ENCODE results near the gene HNRNPM. TPM values are rescaled to one million over a fixed set of nuclear protein-coding genes. Genes with fewer than 3 reads are reported as not detected.

HNRNPM gene
- total and polyA plus RNA-seq, 7 donors, result 62.8 to 224 (median 83.9) TPM

- H3K36me3 ChIP-seq, result peaks cover 38 to 100% (median 80%) of the 10 kb centered on the region in 4 donors
- no peaks in the 10 kb centered on the region for H3K27me3 ChIP-seq
- intact Hi-C loops (cut with DNase I), result no loop called here
- no peak overlapping the region for H3K27ac ChIP-seq
- no peaks in the 10 kb centered on the region for H3K4me1 ChIP-seq
- H3K9me3 ChIP-seq, result no peaks in the 10 kb centered on the region
- TF ChIP-seq POLR2AphosphoS5 (IDR thresholded peaks at IDR 0.05), result no peak
- no peak for TF ChIP-seq EP300 (IDR thresholded peaks at IDR 0.05)
- no peak for TF ChIP-seq CTCF (IDR thresholded peaks at IDR 0.05)
- H3K4me3 ChIP-seq, result no peak overlapping the region
- no peak for DNase-seq
- 91 to 93% methylated on average over 13 of the region's 13 CpGs for WGBS, 2 donors
Observed at GRCh38 chr19:8469613-8470368, 25.0 kb downstream of the HNRNPM start.

- H3K36me3 ChIP-seq, result peaks cover 38 to 97% (median 54%) of the 10 kb centered on the region in 4 donors
- no peak overlapping the region for H3K27ac ChIP-seq
- TF ChIP-seq EP300 (IDR thresholded peaks at IDR 0.05) (no peak), POLR2A (IDR thresholded peaks at IDR 0.05) (no peak), CTCF (IDR thresholded peaks at IDR 0.05) (no peak), POLR2AphosphoS5 (IDR thresholded peaks at IDR 0.05) (no peak)
- intact Hi-C loops (cut with DNase I), result no loop called here
- peaks cover 0 to 14% (median 10%) of the 10 kb centered on the region in 4 donors for H3K4me1 ChIP-seq
- H3K4me3 ChIP-seq, result no peak overlapping the region
- H3K27me3 ChIP-seq, result no peaks in the 10 kb centered on the region
- no peaks in the 10 kb centered on the region for H3K9me3 ChIP-seq
- no peak for DNase-seq
- 59 to 79% methylated on average over 6 of the region's 6 CpGs for WGBS, 2 donors
Observed at GRCh38 chr19:8473648-8474476, 29.1 kb downstream of the HNRNPM start.

GRCh38 chr19:8475005-8475404, 30.2 kb downstream of the HNRNPM start:
- TF ChIP-seq EP300 (IDR thresholded peaks at IDR 0.05), result no peak
- TF ChIP-seq CTCF (IDR thresholded peaks at IDR 0.05), result no peak
- no peak for TF ChIP-seq POLR2A (IDR thresholded peaks at IDR 0.05)
- TF ChIP-seq POLR2AphosphoS5 (IDR thresholded peaks at IDR 0.05), result no peak
- H3K27ac ChIP-seq, result no peak overlapping the region
- H3K27me3 ChIP-seq, result no peaks in the 10 kb centered on the region
- no peak overlapping the region for H3K4me3 ChIP-seq
- no peaks in the 10 kb centered on the region for H3K9me3 ChIP-seq
- WGBS, 2 donors, result 91 to 100% methylated on average over 1 of the region's 1 CpG
- intact Hi-C loops (cut with DNase I), result no loop called here
- no peak for DNase-seq
- H3K4me1 ChIP-seq, result peaks cover 0 to 18% (median 10%) of the 10 kb centered on the region in 4 donors
- peaks cover 28 to 92% (median 42%) of the 10 kb centered on the region in 4 donors for H3K36me3 ChIP-seq

GRCh38 chr19:8476524-8476923, 31.7 kb downstream of the HNRNPM start:
- WGBS, 2 donors, result 76 to 91% methylated on average over 8 of the region's 8 CpGs
- intact Hi-C loops (cut with DNase I), result no loop called here
- TF ChIP-seq POLR2A (IDR thresholded peaks at IDR 0.05) (no peak), EP300 (IDR thresholded peaks at IDR 0.05) (no peak)

GRCh38 chr19:8477889-8478288, 33.1 kb downstream of the HNRNPM start:
- no peak for DNase-seq
- intact Hi-C loops (cut with DNase I), result no loop called here
- Histone ChIP-seq H3K4me1 (peaks cover 0 to 30% (median 21%) of the 10 kb centered on the region in 4 donors), H3K27me3 (no peaks in the 10 kb centered on the region), H3K27ac (peak overlapping the region in 1 of 4 donors; percentile 32), H3K36me3 (peaks cover 11 to 81% (median 27%) of the 10 kb centered on the region in 4 donors), H3K9me3 (no peaks in the 10 kb centered on the region), H3K4me3 (no peak overlapping the region)
- 68 to 85% methylated on average over 4 of the region's 4 CpGs for WGBS, 2 donors
- no peak for TF ChIP-seq CTCF (IDR thresholded peaks at IDR 0.05)
- no peak for TF ChIP-seq EP300 (IDR thresholded peaks at IDR 0.05)
- no peak for TF ChIP-seq POLR2AphosphoS5 (IDR thresholded peaks at IDR 0.05)
- TF ChIP-seq POLR2A (IDR thresholded peaks at IDR 0.05), result no peak

More at GRCh38 chr19:8476524-8476923, 31.7 kb downstream of the HNRNPM start:
- Histone ChIP-seq H3K4me3 (no peak overlapping the region), H3K27me3 (no peaks in the 10 kb centered on the region), H3K9me3 (no peaks in the 10 kb centered on the region), H3K27ac (no peak overlapping the region), H3K4me1 (peaks cover 0 to 26% (median 19%) of the 10 kb centered on the region in 4 donors), H3K36me3 (peaks cover 16 to 84% (median 31%) of the 10 kb centered on the region in 4 donors)
- DNase-seq, result no peak
